Measurements from ENCODE around the gene MEOX2.

DNA sequence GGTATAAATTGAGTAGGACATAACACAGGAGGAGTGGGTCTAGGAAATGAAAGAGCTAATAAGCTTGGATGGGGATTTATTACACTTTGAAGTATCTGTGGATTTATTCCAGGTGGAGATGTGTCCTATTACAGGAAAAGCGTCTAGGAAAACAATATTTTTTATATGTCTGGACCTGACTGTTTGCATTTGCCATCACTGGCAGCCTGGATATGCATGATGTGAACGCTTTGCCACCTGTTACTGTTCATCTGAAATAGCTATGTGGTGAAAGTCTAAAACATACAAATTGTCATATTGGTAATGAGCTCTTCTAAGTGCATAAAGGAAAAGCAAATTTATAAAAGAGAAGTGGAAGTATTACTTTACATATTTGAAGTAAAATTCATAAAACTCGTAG, 93.1 kb downstream of the MEOX2 start:
- TF ChIP-seq, protein P1, sequence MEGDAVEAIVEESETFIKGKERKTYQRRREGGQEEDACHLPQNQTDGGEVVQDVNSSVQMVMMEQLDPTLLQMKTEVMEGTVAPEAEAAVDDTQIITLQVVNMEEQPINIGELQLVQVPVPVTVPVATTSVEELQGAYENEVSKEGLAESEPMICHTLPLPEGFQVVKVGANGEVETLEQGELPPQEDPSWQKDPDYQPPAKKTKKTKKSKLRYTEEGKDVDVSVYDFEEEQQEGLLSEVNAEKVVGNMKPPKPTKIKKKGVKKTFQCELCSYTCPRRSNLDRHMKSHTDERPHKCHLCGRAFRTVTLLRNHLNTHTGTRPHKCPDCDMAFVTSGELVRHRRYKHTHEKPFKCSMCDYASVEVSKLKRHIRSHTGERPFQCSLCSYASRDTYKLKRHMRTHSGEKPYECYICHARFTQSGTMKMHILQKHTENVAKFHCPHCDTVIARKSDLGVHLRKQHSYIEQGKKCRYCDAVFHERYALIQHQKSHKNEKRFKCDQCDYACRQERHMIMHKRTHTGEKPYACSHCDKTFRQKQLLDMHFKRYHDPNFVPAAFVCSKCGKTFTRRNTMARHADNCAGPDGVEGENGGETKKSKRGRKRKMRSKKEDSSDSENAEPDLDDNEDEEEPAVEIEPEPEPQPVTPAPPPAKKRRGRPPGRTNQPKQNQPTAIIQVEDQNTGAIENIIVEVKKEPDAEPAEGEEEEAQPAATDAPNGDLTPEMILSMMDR (IDR thresholded peaks at IDR 0.05), result no peak
- no peak for TF ChIP-seq POLR2A (IDR thresholded peaks at IDR 0.05)

Data from transverse colon (tissue), 3 donors.